Right lobe of liver (tissue), 6 donors: ENCODE measurements around the gene CLCA2. TPM values are rescaled to one million over a fixed set of nuclear protein-coding genes. Genes with fewer than 3 reads are reported as not detected.
A peak's percentile ranks its signal among the peaks of the same experiment; 100 is the strongest.

Experiments
- ATAC-seq, 4 donors: fragments of 200-7000 bp; cut with Tn5 transposase; one replicate each; pipeline ENCODE4 v1.9.1; 2020; ENCODE audit warnings: mild to moderate bottlenecking in 4 of 4, moderate library complexity in 4 of 4
- DNase-seq, 3 donors: peaks; one replicate each; pipeline ENCODE4 v3.0.0-alpha.2; 2020
- H3K27ac ChIP-seq, 3 donors: fragments of 200-600 bp; one replicate each; pipeline ENCODE4 v1.8.0; 2022
- H3K27me3 ChIP-seq, 2 donors: fragments of 200-600 bp; one replicate each; pipeline ENCODE4 v1.8.0; 2022
- H3K36me3 ChIP-seq, 4 donors: fragments of 200-600 bp; sonication (generic) in 1 of 4; one replicate each; pipeline versions ENCODE4 v1.5.1 to v1.8.0; 2017 to 2022; ENCODE audit warnings: control low read depth in 1 of 4
- H3K4me1 ChIP-seq, 4 donors: fragments of 200-600 bp; sonication (generic) in 1 of 4; one replicate each; pipeline versions ENCODE4 v1.5.1 to v1.8.0; 2017 to 2022; ENCODE audit warnings: control low read depth in 1 of 4
- H3K4me3 ChIP-seq, 3 donors: fragments of 200-600 bp; one replicate each; pipeline ENCODE4 v1.8.0; 2022
- H3K9me3 ChIP-seq, 4 donors: fragments of 200-600 bp; sonication (generic) in 1 of 4; one replicate each; pipeline versions ENCODE4 v1.5.1 to v1.8.0; 2017 to 2022; ENCODE audit warnings: control low read depth in 1 of 4
- POLR2A ChIP-seq: fragments of 450-650 bp; IDR thresholded peaks from one replicate; pipeline ENCODE4 v1.6.1; 2017; ENCODE audit warnings: antibody characterized with exemption, mild to moderate bottlenecking
- WGBS: methylation state at CpG from one replicate; pipeline ENCODE4 v1.1.6; 2018; ENCODE audit warnings: low coverage, low lambda C conversion rate; ENCODE audit not compliant: insufficient coverage; ENCODE audit errors: missing lambda C conversion rate; 5-methylcytosine and 5-hydroxymethylcytosine counted together
- intact Hi-C, 2 donors: fragments of 100-400 bp; cut with DNase I; formaldehyde crosslinking; loops; one replicate each; pipeline versions ENCODE4 v1.11.2 to v1.14.1; 2022
- total RNA-seq, 6 experiments: library from RNA; depleted of rRNA in 2 of 6; stranded (reverse); fragments of >200 nt in 2 of 6; fragmentation: NEBNext Ultra II Directional in 3 of 6; extraction: Animal tissue kit (Norgen Biotek cat#: 25700) in 3 of 6; gene quantifications; one replicate each; pipeline versions ENCODE4 v1.1.0 to v1.2.4, GENCODE V29; 2016 to 2023
- TF ChIP-seq, protein P1 (sequence below), 4 donors: fragments of 200-600 bp in 3 of 4; fragments of 450-650 bp in 1 of 4; IDR thresholded peaks; one replicate each; pipeline versions ENCODE4 v1.5.1 to v1.8.0; 2016 to 2022; ENCODE audit warnings: antibody characterized with exemption in 4 of 4, mild to moderate bottlenecking in 2 of 4
- donor health status: DM: no; HTN: yes; CAD: no.
- donor health status: DM: no; HTN: no; CAD: no.
- donor health status: DM: no; HTN: no; CAD: no.
- donor health status: DM: no; HTN: yes; CAD: no.
- donor health status: DM: no; HTN: yes; CAD: no.

The CLCA2 gene
- total RNA-seq, 6 experiments from 2014 or later: not detected

DNA sequence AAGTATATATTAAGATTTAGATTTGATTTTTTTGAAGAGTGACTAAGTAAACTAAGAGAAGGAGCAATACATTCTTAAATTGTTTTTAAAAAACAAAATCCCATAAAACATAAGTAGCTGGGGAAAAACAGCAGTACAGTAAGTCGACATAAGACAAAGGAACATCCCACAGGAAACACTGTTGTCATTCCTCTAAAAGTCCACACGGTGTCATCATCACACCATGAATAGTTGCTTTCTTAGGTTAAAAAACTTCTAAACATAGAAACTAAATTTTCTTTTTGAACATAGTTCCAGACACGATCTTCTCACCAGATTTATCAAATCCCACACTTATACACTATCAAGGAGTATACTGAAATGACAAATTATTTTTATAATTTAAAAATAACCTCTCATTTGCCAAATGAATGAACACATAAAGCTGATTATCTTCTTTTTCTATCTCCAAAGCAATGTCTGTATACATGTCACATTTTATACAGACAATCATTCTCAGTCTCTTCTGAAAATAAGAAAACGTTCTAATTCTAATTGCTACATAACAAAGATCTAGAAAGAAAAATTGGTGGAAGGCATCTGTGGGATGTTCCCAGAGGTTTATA lies 43.6 kb upstream of the CLCA2 start:
- no peaks in the 10 kb centered on the region for H3K9me3 ChIP-seq
- DNase-seq (no peak), ATAC-seq (peak; percentile 94 to 96 (median 94))
- no peak for TF ChIP-seq POLR2A
- TF ChIP-seq, protein P1, sequence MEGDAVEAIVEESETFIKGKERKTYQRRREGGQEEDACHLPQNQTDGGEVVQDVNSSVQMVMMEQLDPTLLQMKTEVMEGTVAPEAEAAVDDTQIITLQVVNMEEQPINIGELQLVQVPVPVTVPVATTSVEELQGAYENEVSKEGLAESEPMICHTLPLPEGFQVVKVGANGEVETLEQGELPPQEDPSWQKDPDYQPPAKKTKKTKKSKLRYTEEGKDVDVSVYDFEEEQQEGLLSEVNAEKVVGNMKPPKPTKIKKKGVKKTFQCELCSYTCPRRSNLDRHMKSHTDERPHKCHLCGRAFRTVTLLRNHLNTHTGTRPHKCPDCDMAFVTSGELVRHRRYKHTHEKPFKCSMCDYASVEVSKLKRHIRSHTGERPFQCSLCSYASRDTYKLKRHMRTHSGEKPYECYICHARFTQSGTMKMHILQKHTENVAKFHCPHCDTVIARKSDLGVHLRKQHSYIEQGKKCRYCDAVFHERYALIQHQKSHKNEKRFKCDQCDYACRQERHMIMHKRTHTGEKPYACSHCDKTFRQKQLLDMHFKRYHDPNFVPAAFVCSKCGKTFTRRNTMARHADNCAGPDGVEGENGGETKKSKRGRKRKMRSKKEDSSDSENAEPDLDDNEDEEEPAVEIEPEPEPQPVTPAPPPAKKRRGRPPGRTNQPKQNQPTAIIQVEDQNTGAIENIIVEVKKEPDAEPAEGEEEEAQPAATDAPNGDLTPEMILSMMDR (IDR thresholded peaks at IDR 0.05): peak; percentile 79 to 84 (median 82)
- no peak overlapping the region for H3K27ac ChIP-seq
- no peaks in the 10 kb centered on the region for H3K27me3 ChIP-seq
- intact Hi-C loops: no loop called here
- no peak overlapping the region for H3K4me3 ChIP-seq
- no peaks in the 10 kb centered on the region for H3K4me1 ChIP-seq
- no peaks in the 10 kb centered on the region for H3K36me3 ChIP-seq
- 0% methylated on average over 4 of the region's 4 CpGs for WGBS

DNA sequence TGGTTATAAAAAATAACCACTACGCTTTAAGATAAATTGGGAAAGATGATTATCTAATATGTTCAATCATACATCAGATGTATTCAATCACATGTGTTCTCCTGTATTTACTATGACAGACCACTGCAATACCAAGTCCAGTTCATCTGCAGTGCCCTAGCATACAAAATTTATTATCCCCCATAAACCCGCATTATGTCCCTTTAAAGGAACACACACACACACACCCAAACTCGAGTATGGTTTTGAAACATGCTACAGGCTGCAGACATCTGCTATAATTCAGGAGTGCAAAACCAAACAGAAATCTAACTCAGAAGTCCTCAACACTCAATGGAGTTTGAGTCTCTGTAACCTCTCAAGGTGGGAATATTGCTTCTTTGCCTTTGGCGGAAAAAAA lies 42.7 kb upstream of the CLCA2 start:
- DNase-seq: no peak
- peak in 1 of 4 donors; percentile 18 for ATAC-seq
- 66% methylated on average over 4 of the region's 4 CpGs for WGBS

DNA sequence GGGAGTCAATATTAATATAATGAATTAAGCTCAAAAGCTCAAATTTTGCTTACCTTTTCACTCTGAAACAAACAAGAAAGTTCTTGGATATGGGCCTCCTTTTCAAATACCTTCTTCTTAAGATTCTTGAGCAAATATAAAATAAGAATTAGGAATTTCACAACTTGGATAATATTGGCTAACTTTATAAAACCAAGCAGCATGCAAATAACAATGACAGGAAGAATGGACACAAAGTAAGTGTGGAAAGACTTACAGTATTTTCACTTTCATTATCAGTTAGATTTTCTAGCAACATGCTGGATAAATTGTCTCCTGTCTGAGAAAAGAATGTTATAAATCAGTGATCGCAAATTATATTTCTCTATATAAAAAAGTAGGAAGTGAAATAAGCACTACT lies 41.1 kb upstream of the CLCA2 start:
- Histone ChIP-seq H3K9me3 (no peaks in the 10 kb centered on the region), H3K27ac (peak overlapping the region in 2 of 3 donors; percentile 16 to 18), H3K36me3 (no peaks in the 10 kb centered on the region), H3K27me3 (no peaks in the 10 kb centered on the region), H3K4me1 (no peaks in the 10 kb centered on the region), H3K4me3 (peak overlapping the region in 2 of 3 donors; percentile 2 to 15)
- WGBS: 46% methylated on average over 1 of the region's 1 CpG
- TF ChIP-seq POLR2A: no peak
- TF ChIP-seq, protein P1 (IDR thresholded peaks at IDR 0.05): no peak
- no peak for DNase-seq
- ATAC-seq: peak; percentile 51 to 74 (median 62)
- intact Hi-C loops: no loop called here

More for the DNA sequence above, 42.7 kb upstream of the CLCA2 start:
- no peak overlapping the region for H3K4me3 ChIP-seq
- no peaks in the 10 kb centered on the region for H3K36me3 ChIP-seq
- H3K9me3 ChIP-seq: no peaks in the 10 kb centered on the region
- H3K4me1 ChIP-seq: no peaks in the 10 kb centered on the region
- intact Hi-C loops: no loop called here
- TF ChIP-seq POLR2A: no peak
- TF ChIP-seq, protein P1 (IDR thresholded peaks at IDR 0.05): no peak
- H3K27ac ChIP-seq: no peak overlapping the region
- H3K27me3 ChIP-seq: no peaks in the 10 kb centered on the region

DNA sequence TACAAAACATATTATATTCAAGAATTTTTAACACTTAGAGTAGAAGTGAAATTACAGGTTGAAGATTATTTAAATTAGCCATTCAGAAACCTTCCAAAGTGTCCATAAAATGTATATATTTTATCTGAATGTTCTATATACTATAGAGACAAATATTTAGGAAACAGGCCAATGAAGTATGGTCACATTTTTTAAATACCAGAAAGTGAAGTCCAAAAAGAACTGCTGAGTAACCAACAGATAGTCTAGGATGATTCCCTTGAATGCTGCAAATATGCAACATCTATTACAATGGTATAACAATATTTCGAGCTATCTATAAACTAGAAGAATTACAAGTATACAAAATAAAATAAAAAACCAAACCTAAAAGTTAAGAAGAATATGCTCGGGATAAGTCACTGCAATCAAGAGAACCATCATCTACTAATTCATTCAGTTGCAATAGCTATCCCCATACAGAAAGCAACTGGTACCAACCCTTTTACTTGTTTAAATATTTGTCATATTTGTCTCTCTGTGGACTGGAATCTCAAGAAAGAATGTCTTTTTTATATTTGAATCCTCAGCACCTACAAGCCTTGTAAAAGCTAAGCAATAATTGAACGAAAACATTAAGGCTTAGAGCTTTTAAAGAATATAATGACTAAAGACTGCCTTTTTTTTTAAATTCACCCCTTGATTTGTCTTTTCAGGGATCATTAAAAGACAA lies 35.9 kb upstream of the CLCA2 start:
- intact Hi-C loops: no loop called here
- no peak overlapping the region for H3K27ac ChIP-seq
- H3K9me3 ChIP-seq: no peaks in the 10 kb centered on the region
- ATAC-seq (no peak), DNase-seq (no peak)
- H3K36me3 ChIP-seq: no peaks in the 10 kb centered on the region
- no peaks in the 10 kb centered on the region for H3K4me1 ChIP-seq
- TF ChIP-seq, protein P1 (IDR thresholded peaks at IDR 0.05): no peak
- TF ChIP-seq POLR2A: no peak
- 80% methylated on average over 3 of the region's 3 CpGs for WGBS
- H3K4me3 ChIP-seq: no peak overlapping the region
- no peaks in the 10 kb centered on the region for H3K27me3 ChIP-seq
